Right atrium auricular region (tissue), 2 donors: Measurements from ENCODE around the gene PRL. TPM values are rescaled to one million over a fixed set of nuclear protein-coding genes. Genes with fewer than 3 reads are reported as not detected.

Experiments
- DNase-seq: peaks from one replicate; pipeline ENCODE4 v3.0.0-alpha.2; 2019; ENCODE audit warnings: low spot score
- H3K27ac ChIP-seq, 2 donors: fragments of 200-600 bp; sonication (generic); 1 replicate in 1 of 2; 2 replicates in 1 of 2; pipeline ENCODE4 v1.5.1; 2016 to 2019
- H3K27me3 ChIP-seq, 2 donors: fragments of 200-600 bp; sonication (generic); one replicate each; pipeline versions ENCODE4 v1.5.1 to v1.6.0; 2017 to 2019
- H3K36me3 ChIP-seq: fragments of 200-600 bp; sonication (generic); one replicate; pipeline ENCODE4 v1.5.1; 2016
- H3K4me1 ChIP-seq, 2 donors: fragments of 200-600 bp; sonication (generic); one replicate each; pipeline versions ENCODE4 v1.5.1 to v1.6.0; 2017 to 2019
- H3K4me3 ChIP-seq, 2 donors: fragments of 200-600 bp; sonication (generic); 1 replicate in 1 of 2; 2 replicates in 1 of 2; pipeline ENCODE4 v1.5.1; 2017 to 2019; ENCODE audit warnings: mild to moderate bottlenecking in 1 of 2, moderate library complexity in 1 of 2
- H3K9me3 ChIP-seq, 2 donors: fragments of 200-600 bp; sonication (generic); one replicate each; pipeline ENCODE4 v1.5.1; 2019
- CTCF ChIP-seq, 2 donors: fragments of 200-600 bp; sonication (generic); IDR thresholded peaks; one replicate each; pipeline ENCODE4 v1.5.1; 2019; ENCODE audit warnings: antibody characterized with exemption in 2 of 2
- total RNA-seq, 2 donors: library from RNA; depleted of rRNA; stranded (reverse); fragments of >200 nt; gene quantifications; one replicate each; pipeline ENCODE4 v1.1.0, GENCODE V29; 2016

Gene PRL
- total RNA-seq, 2 donors from 2014 or later = not detected

- H3K27me3 ChIP-seq = no peaks in the 10 kb centered on the region
- no peaks in the 10 kb centered on the region for H3K4me1 ChIP-seq
These were observed 1.7 kb downstream of the PRL start for GRCh38 chr6:22295145-22295544.

GRCh38 chr6:22294301-22294700, 2.5 kb downstream of the PRL start:
- Histone ChIP-seq H3K9me3 (no peaks in the 10 kb centered on the region), H3K4me1 (no peaks in the 10 kb centered on the region), H3K4me3 (no peak overlapping the region), H3K27me3 (no peaks in the 10 kb centered on the region), H3K36me3 (no peaks in the 10 kb centered on the region), H3K27ac (no peak overlapping the region)
- no peak for DNase-seq
- no peak for TF ChIP-seq CTCF (IDR thresholded peaks at IDR 0.05)

More at GRCh38 chr6:22295145-22295544, 1.7 kb downstream of the PRL start:
- Histone ChIP-seq H3K9me3 (no peaks in the 10 kb centered on the region), H3K36me3 (no peaks in the 10 kb centered on the region), H3K4me3 (no peak overlapping the region), H3K27ac (no peak overlapping the region)
- no peak for DNase-seq
- TF ChIP-seq CTCF (IDR thresholded peaks at IDR 0.05) = no peak

GRCh38 chr6:22290045-22290444, 6.8 kb downstream of the PRL start:
- Histone ChIP-seq H3K4me1 (no peaks in the 10 kb centered on the region), H3K36me3 (no peaks in the 10 kb centered on the region), H3K27me3 (no peaks in the 10 kb centered on the region), H3K9me3 (no peaks in the 10 kb centered on the region), H3K4me3 (no peak overlapping the region), H3K27ac (no peak overlapping the region)
- no peak for DNase-seq
- no peak for TF ChIP-seq CTCF (IDR thresholded peaks at IDR 0.05)

- H3K27me3 ChIP-seq = no peaks in the 10 kb centered on the region
- H3K36me3 ChIP-seq = no peaks in the 10 kb centered on the region
- no peak for DNase-seq
- no peak overlapping the region for H3K4me3 ChIP-seq
- no peaks in the 10 kb centered on the region for H3K9me3 ChIP-seq
- no peaks in the 10 kb centered on the region for H3K4me1 ChIP-seq
- H3K27ac ChIP-seq = no peak overlapping the region
- TF ChIP-seq CTCF (IDR thresholded peaks at IDR 0.05) = no peak
These were observed 8.1 kb downstream of the PRL start for GRCh38 chr6:22288721-22289120.

GRCh38 chr6:22284666-22285065, 12.2 kb downstream of the PRL start:
- Histone ChIP-seq H3K27me3 (no peaks in the 10 kb centered on the region), H3K4me3 (no peak overlapping the region), H3K4me1 (no peaks in the 10 kb centered on the region), H3K36me3 (no peaks in the 10 kb centered on the region), H3K9me3 (no peaks in the 10 kb centered on the region), H3K27ac (no peak overlapping the region)
- no peak for DNase-seq
- no peak for TF ChIP-seq CTCF (IDR thresholded peaks at IDR 0.05)

GRCh38 chr6:22281341-22282085, 15.3 kb downstream of the PRL start:
- no peaks in the 10 kb centered on the region for H3K27me3 ChIP-seq
- no peaks in the 10 kb centered on the region for H3K9me3 ChIP-seq
- no peaks in the 10 kb centered on the region for H3K4me1 ChIP-seq
- H3K27ac ChIP-seq = no peak overlapping the region
- TF ChIP-seq CTCF (IDR thresholded peaks at IDR 0.05) = no peak
- no peak for DNase-seq
- H3K4me3 ChIP-seq = no peak overlapping the region
- no peaks in the 10 kb centered on the region for H3K36me3 ChIP-seq
